Natural killer cell (primary cell): ENCODE data around the gene NKTR. TPM values are rescaled to one million over a fixed set of nuclear protein-coding genes. Genes with fewer than 3 reads are reported as not detected.
A peak's percentile ranks its signal among the peaks of the same experiment; 100 is the strongest.

Experiments
- ATAC-seq, 3 donors: fragments of 150-1000 bp in 2 of 3; fragments of 200-7000 bp in 1 of 3; cut with Tn5 transposase; 1 replicate in 1 of 3; 2 replicates in 2 of 3; pipeline ENCODE4 v1.10.0; 2021; ENCODE audit warnings: mild to moderate bottlenecking in 2 of 3, moderate library complexity in 2 of 3
- DNase-seq, 2 donors: peaks; one replicate each; pipeline versions ENCODE4 v3.0.0 to v3.0.0-alpha.2; 2013 to 2021; ENCODE audit warnings: mixed read lengths in 1 of 2
- H3K27ac ChIP-seq: one replicate; pipeline ENCODE4 v1.5.1; 2013; ENCODE audit warnings: mild to moderate bottlenecking, low read length
- H3K27me3 ChIP-seq: one replicate; pipeline ENCODE4 v1.6.1; 2013; ENCODE audit warnings: low read length; ENCODE audit not compliant: control insufficient read depth, insufficient read depth
- H3K36me3 ChIP-seq: one replicate; pipeline ENCODE4 v1.6.1; 2013; ENCODE audit warnings: low read length; ENCODE audit not compliant: control insufficient read depth, insufficient read depth
- H3K4me1 ChIP-seq: one replicate; pipeline ENCODE4 v1.6.1; 2013; ENCODE audit warnings: low read length; ENCODE audit not compliant: control insufficient read depth, insufficient read depth
- H3K4me3 ChIP-seq: one replicate; pipeline ENCODE4 v1.5.1; 2013; ENCODE audit warnings: low read length
- H3K9me3 ChIP-seq: one replicate; pipeline ENCODE4 v1.6.1; 2013; ENCODE audit warnings: low read length; ENCODE audit not compliant: control insufficient read depth, insufficient read depth
- H3K27ac Mint-ChIP-seq, 2 donors: one replicate each; pipeline ENCODE4 v1.8.0; 2022; ENCODE audit warnings: mild to moderate bottlenecking in 2 of 2, mixed read lengths in 2 of 2, moderate library complexity in 1 of 2
- H3K27me3 Mint-ChIP-seq, 2 donors: one replicate each; pipeline ENCODE4 v1.8.0; 2022; ENCODE audit warnings: low read depth in 2 of 2, mixed read lengths in 2 of 2
- H3K36me3 Mint-ChIP-seq: one replicate; pipeline ENCODE4 v1.8.0; 2022; ENCODE audit warnings: mixed read lengths
- H3K4me1 Mint-ChIP-seq, 2 donors: one replicate each; pipeline ENCODE4 v1.8.0; 2022; ENCODE audit warnings: mixed read lengths in 2 of 2
- H3K4me3 Mint-ChIP-seq: one replicate; pipeline ENCODE4 v1.8.0; 2022; ENCODE audit warnings: mild to moderate bottlenecking, moderate library complexity, mixed read lengths
- H3K9me3 Mint-ChIP-seq, 2 donors: one replicate each; pipeline ENCODE4 v1.8.0; 2022; ENCODE audit warnings: mixed read lengths in 2 of 2
- WGBS: methylation state at CpG from one replicate; pipeline ENCODE4 v1.1.7; 2013; ENCODE audit warnings: missing lambda C conversion rate; ENCODE audit not compliant: insufficient coverage; 5-methylcytosine and 5-hydroxymethylcytosine counted together
- intact Hi-C: fragments of 100-400 bp; cut with micrococcal nuclease; formaldehyde crosslinking; loops from one replicate; pipeline ENCODE4 v1.14.2; 2022
- total RNA-seq, 4 donors: library from RNA; stranded (reverse); fragments of 120-200 nt in 1 of 4; gene quantifications; one replicate each; pipeline versions ENCODE4 v1.2.3 to v1.2.4, GENCODE V29; 2013 to 2022
- TF ChIP-seq, protein P1 (sequence below): fragments of 200-600 bp; IDR thresholded peaks from one replicate; pipeline ENCODE4 v1.8.0; 2022; ENCODE audit warnings: antibody characterized with exemption

The NKTR gene
- total RNA-seq, 3 donors from 2014 or later (not counting 1 experiment from before 2014, with no cell fraction given): 212 to 252 (median 217) TPM

DNA sequence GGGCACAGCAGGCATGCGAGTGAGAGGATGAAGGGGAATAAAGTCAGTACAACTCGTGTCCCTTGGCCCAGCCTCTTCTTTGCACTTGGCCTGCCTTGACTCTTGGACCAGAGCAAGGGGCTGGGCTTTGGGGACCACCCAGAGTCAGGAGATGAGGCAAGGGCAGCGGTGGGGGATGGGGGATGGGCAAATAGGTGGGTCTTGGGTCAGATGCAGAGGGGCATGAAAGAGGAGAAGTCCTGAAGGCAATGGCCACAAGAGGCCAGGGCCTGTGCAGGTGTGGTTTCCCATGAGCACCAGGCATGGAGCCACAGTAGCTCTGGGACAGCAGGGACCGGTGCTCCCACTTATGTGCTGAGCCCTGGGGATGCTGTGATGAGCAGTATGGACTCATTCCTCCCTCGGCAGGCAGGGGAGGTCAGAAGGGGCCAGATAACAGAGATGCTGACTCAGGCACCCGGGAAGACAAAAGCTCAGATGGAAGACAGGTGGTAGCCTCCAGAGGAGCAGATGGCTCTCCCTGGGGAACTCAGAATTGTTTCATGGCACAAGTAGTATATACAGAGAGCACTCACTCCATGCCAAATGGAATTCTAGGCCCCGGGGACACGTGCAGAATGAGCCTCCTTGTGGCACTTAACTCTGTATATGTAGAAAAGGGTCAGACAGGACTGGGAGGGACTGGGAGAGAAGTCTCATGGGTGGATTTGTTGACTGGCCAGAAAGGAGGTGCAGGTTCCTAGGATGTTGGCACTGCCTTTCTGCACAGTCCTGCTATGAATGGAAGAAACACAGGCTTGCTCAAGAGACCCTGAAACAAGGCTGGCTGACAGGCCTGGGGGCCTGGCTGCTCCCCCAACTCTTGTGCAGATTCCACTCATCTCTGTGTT lies 67.3 kb downstream of the NKTR start:
- DNase-seq (no peak), ATAC-seq (no peak)
- intact Hi-C loops: no loop called here
- H3K27me3 ChIP-seq: no peaks in the 10 kb centered on the region
- Mint-ChIP-seq H3K27ac (no peak overlapping the region), H3K36me3 (no peaks in the 10 kb centered on the region), H3K4me1 (no peaks in the 10 kb centered on the region), H3K27me3 (peaks cover 0 to 3% of the 10 kb centered on the region in 2 donors), H3K9me3 (no peaks in the 10 kb centered on the region), H3K4me3 (no peak overlapping the region)
- no peaks in the 10 kb centered on the region for H3K36me3 ChIP-seq
- H3K4me1 ChIP-seq: no peaks in the 10 kb centered on the region
- TF ChIP-seq, protein P1, sequence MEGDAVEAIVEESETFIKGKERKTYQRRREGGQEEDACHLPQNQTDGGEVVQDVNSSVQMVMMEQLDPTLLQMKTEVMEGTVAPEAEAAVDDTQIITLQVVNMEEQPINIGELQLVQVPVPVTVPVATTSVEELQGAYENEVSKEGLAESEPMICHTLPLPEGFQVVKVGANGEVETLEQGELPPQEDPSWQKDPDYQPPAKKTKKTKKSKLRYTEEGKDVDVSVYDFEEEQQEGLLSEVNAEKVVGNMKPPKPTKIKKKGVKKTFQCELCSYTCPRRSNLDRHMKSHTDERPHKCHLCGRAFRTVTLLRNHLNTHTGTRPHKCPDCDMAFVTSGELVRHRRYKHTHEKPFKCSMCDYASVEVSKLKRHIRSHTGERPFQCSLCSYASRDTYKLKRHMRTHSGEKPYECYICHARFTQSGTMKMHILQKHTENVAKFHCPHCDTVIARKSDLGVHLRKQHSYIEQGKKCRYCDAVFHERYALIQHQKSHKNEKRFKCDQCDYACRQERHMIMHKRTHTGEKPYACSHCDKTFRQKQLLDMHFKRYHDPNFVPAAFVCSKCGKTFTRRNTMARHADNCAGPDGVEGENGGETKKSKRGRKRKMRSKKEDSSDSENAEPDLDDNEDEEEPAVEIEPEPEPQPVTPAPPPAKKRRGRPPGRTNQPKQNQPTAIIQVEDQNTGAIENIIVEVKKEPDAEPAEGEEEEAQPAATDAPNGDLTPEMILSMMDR: no peak
- H3K9me3 ChIP-seq: no peaks in the 10 kb centered on the region
- H3K27ac ChIP-seq: no peak overlapping the region
- WGBS: 72% methylated on average over 8 of the region's 8 CpGs
- no peak overlapping the region for H3K4me3 ChIP-seq

DNA sequence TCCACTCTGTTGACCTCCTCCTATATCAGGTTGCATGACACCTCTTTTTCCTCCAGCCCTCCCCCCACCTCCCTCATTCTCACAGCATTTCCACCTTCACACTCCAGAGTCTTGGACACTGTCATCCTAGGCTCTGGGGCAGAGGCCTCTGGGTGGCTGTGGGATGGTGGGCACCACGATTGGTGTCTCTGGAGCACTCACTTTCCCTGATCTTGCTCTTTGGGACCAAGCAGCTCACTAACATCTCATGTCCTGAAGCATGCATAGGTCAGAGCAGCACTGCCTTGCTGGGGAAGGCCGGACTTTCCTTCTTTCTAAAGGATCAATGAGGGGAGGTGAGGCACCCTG lies 67.9 kb downstream of the NKTR start:
- intact Hi-C loops: no loop called here
- peak in 1 of 2 donors; percentile 12 for DNase-seq
- Mint-ChIP-seq H3K4me3 (no peak overlapping the region), H3K9me3 (no peaks in the 10 kb centered on the region), H3K4me1 (no peaks in the 10 kb centered on the region), H3K36me3 (no peaks in the 10 kb centered on the region), H3K27me3 (peaks cover 0 to 3% of the 10 kb centered on the region in 2 donors), H3K27ac (no peak overlapping the region)
- H3K4me1 ChIP-seq: no peaks in the 10 kb centered on the region
- H3K27ac ChIP-seq: no peak overlapping the region
- H3K27me3 ChIP-seq: no peaks in the 10 kb centered on the region
- H3K4me3 ChIP-seq: no peak overlapping the region
- TF ChIP-seq, protein P1: no peak
- no peaks in the 10 kb centered on the region for H3K9me3 ChIP-seq
- H3K36me3 ChIP-seq: no peaks in the 10 kb centered on the region
- WGBS: 68% methylated on average over 2 of the region's 2 CpGs
- no peak for ATAC-seq

DNA sequence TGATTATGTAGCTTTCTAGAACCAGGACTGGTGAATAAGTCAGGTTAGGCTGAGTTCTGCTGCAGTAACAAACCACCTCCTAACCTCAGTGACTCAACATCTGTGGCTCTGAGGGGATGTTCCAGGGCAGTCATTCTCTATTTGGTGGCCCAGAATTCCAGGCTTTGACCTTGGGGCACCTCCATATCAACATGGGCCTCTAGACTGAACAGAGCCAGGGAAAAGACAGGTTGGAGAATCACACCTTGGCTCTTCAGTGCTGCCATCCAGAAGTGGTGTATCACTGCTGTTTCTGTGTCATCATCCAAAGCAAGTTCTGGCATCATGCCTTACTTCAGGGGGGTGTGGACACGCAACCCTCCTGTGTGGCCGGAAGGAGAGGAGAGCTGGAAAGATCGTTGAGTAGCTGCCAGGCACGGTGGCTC lies 68.3 kb downstream of the NKTR start:
- Histone ChIP-seq H3K4me1 (no peaks in the 10 kb centered on the region), H3K4me3 (no peak overlapping the region), H3K27me3 (no peaks in the 10 kb centered on the region), H3K27ac (no peak overlapping the region), H3K9me3 (no peaks in the 10 kb centered on the region), H3K36me3 (no peaks in the 10 kb centered on the region)
- WGBS: 90% methylated on average over 4 of the region's 4 CpGs
- H3K36me3 Mint-ChIP-seq: no peaks in the 10 kb centered on the region
- no peak overlapping the region for H3K4me3 Mint-ChIP-seq
- no peak overlapping the region for H3K27ac Mint-ChIP-seq
- TF ChIP-seq, protein P1: no peak
- no peaks in the 10 kb centered on the region for H3K9me3 Mint-ChIP-seq
- ATAC-seq (no peak), DNase-seq (no peak)
- H3K4me1 Mint-ChIP-seq: no peaks in the 10 kb centered on the region
- intact Hi-C loops: no loop called here
- peaks cover 0 to 3% of the 10 kb centered on the region in 2 donors for H3K27me3 Mint-ChIP-seq
